OCI-LY7 (cell line): ENCODE results near the gene PCDHGB5.

Source experiments
- EZH2phosphoT487 ChIP-seq: fragments of 200-600 bp; sonication (generic); IDR thresholded peaks from 2 replicates; pipeline ENCODE4 v1.6.1; 2018; ENCODE audit warnings: low read depth, borderline replicate concordance, mild to moderate bottlenecking, mixed run types, antibody characterized with exemption, low read length, moderate library complexity, mixed read lengths
- TF ChIP-seq, protein P1 (sequence below): fragments of 200-600 bp; sonication (generic); conservative IDR thresholded peaks from 2 replicates; pipeline ENCODE4 v1.5.1; 2014; ENCODE audit warnings: mild to moderate bottlenecking, antibody characterized with exemption, low read length, moderate library complexity, mixed read lengths

DNA sequence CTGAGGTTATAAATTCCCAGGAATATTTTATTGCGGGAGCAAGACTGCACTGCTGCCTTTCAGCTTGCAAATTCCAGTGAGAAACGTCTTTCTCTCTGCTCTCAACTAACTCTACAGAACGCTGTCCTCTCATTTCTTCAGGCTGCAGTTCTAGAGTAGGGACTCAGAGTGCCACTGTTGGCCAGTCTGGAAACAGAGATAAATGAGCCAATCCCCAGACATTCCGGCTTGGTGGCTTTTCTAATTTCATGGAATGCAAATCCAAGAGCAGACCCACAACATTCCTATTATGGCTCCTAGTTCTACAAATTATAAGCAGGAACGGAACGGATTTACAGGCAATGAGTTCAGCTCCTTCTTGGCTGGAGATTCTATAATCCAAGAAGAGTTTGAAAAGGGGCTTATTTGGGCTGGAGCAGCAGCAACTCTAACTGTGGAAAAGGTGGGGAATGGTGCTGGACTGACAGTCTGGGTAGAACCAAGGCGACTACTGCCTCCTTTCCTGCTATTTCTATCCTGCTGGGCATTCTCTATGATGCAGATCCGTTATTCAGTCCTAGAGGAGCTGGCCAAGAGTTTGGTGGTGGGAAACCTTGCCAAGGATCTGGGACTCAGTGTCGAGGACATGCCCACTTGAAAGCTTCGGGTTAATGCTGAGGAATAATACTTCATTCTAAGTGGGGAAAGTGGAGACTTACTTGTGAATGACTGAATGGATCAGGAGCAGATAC lies 41.8 kb downstream of the PCDHGB5 start:
- TF ChIP-seq, protein P1, sequence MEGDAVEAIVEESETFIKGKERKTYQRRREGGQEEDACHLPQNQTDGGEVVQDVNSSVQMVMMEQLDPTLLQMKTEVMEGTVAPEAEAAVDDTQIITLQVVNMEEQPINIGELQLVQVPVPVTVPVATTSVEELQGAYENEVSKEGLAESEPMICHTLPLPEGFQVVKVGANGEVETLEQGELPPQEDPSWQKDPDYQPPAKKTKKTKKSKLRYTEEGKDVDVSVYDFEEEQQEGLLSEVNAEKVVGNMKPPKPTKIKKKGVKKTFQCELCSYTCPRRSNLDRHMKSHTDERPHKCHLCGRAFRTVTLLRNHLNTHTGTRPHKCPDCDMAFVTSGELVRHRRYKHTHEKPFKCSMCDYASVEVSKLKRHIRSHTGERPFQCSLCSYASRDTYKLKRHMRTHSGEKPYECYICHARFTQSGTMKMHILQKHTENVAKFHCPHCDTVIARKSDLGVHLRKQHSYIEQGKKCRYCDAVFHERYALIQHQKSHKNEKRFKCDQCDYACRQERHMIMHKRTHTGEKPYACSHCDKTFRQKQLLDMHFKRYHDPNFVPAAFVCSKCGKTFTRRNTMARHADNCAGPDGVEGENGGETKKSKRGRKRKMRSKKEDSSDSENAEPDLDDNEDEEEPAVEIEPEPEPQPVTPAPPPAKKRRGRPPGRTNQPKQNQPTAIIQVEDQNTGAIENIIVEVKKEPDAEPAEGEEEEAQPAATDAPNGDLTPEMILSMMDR: no peak
- TF ChIP-seq EZH2phosphoT487: no peak
